HG03095 (cell line): ENCODE results near the gene CANT1.

Source experiments
- ATAC-seq: cut with Tn5 transposase; IDR thresholded peaks from one replicate; pipeline ENCODE4 v1.9.1; 2021; ENCODE audit warnings: moderate library complexity; ENCODE audit not compliant: unreplicated experiment

The CANT1 gene

GRCh38 chr17:79009397-79010303 lies at the start of gene CANT1:
CANT1 (minus strand) TSS chr17:79009764; CDS start chr17:78997622, 12,142 bp downstream.
- ATAC-seq = peak; percentile 78

- no peak for ATAC-seq
Observed at GRCh38 chr17:79057737-79058385, 48.3 kb upstream of the CANT1 start.

GRCh38 chr17:79055197-79055596 lies 45.6 kb upstream of the CANT1 start:
- ATAC-seq = no peak

GRCh38 chr17:79054200-79054960 lies 44.8 kb upstream of the CANT1 start:
- no peak for ATAC-seq

GRCh38 chr17:79053251-79053925 lies 43.8 kb upstream of the CANT1 start:
- ATAC-seq = no peak

- ATAC-seq = no peak
Observed at GRCh38 chr17:79052131-79052530, 42.6 kb upstream of the CANT1 start.

GRCh38 chr17:79051306-79051705 lies 41.7 kb upstream of the CANT1 start:
- no peak for ATAC-seq

GRCh38 chr17:79050551-79050950 lies 41.0 kb upstream of the CANT1 start:
- no peak for ATAC-seq

GRCh38 chr17:79049821-79050220 lies 40.3 kb upstream of the CANT1 start:
- ATAC-seq = no peak

- ATAC-seq = no peak
Observed at GRCh38 chr17:79048826-79049755, 39.5 kb upstream of the CANT1 start.

GRCh38 chr17:79047923-79048825 lies 38.6 kb upstream of the CANT1 start:
- no peak for ATAC-seq

GRCh38 chr17:79047291-79047920 lies 37.8 kb upstream of the CANT1 start:
- no peak for ATAC-seq

GRCh38 chr17:79046916-79047280 lies 37.3 kb upstream of the CANT1 start:
- no peak for ATAC-seq

- ATAC-seq = no peak
Observed at GRCh38 chr17:79046197-79046915, 36.8 kb upstream of the CANT1 start.

GRCh38 chr17:79045842-79046196 lies 36.3 kb upstream of the CANT1 start:
- ATAC-seq = no peak

GRCh38 chr17:79045001-79045729 lies 35.6 kb upstream of the CANT1 start:
- ATAC-seq = no peak

GRCh38 chr17:79044462-79044861 lies 34.9 kb upstream of the CANT1 start:
- ATAC-seq = no peak
